HAP-1 (cell line): Measurements from ENCODE around the gene ALOX5.
A peak's percentile ranks its signal among the peaks of the same experiment; 100 is the strongest.
"Not testable (repeated sequence)": the region's sequence is repeated elsewhere in the genome, so short reads cannot be mapped to it uniquely, and the experiment has no call there.

Experiments used
- DNase-seq, 2 experiments: peaks; one replicate each; pipeline ENCODE4 v3.0.0-alpha.2; 2016 to 2020; ENCODE audit warnings: low spot score in 2 of 2
- H3K27me3 ChIP-seq: fragments of 250-450 bp; sonication (Bioruptor Pico); 2 replicates; pipeline ENCODE4 v1.5.1; 2020; ENCODE audit warnings: low read depth, mild to moderate bottlenecking, moderate library complexity
- H3K36me3 ChIP-seq: fragments of 250-450 bp; sonication (Bioruptor Pico); replicated peaks from 2 replicates; pipeline ENCODE4 v1.5.1; 2020; ENCODE audit warnings: mild to moderate bottlenecking
- H3K4me1 ChIP-seq: fragments of 250-450 bp; sonication (Bioruptor Pico); 2 replicates; pipeline ENCODE4 v1.5.1; 2020; ENCODE audit warnings: mild to moderate bottlenecking
- H3K4me3 ChIP-seq: fragments of 250-450 bp; sonication (Bioruptor Pico); 2 replicates; pipeline ENCODE4 v1.5.1; 2020; ENCODE audit warnings: mild to moderate bottlenecking, moderate library complexity
- H3K9me3 ChIP-seq: fragments of 250-450 bp; sonication (Bioruptor Pico); 2 replicates; pipeline ENCODE4 v1.5.1; 2020; ENCODE audit warnings: mild to moderate bottlenecking, moderate library complexity
- in situ Hi-C: fragments of 300-500 bp; cut with MboI; formaldehyde crosslinking; loops from 3 replicates; pipeline ENCODE4 v1.14.3; 2020; ENCODE audit warnings: low sequenced_read_pairs, inconsistent platforms, mixed read lengths

Gene ALOX5

DNA sequence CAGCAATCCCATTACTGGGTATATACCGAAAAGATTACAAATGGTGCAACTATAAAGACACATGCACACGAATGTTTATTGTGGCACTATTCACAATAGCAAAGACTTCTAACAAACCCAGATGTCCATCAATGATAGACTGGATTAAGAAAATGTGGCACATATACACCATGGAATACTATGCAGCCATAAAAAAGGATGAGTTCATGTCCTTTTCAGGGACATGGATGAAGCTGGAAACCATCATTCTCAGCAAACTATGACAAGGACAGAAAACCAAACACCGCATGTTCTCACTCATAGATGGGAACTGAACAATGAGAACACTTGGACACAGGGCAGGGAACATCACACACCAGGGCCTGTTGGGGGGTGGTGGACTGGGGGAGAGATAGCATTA is 6.4 kb upstream of the ALOX5 start:
- H3K36me3 ChIP-seq, H3K27me3 ChIP-seq, H3K4me3 ChIP-seq, H3K9me3 ChIP-seq, in situ Hi-C loops, DNase-seq, H3K4me1 ChIP-seq: not testable (repeated sequence)

DNA sequence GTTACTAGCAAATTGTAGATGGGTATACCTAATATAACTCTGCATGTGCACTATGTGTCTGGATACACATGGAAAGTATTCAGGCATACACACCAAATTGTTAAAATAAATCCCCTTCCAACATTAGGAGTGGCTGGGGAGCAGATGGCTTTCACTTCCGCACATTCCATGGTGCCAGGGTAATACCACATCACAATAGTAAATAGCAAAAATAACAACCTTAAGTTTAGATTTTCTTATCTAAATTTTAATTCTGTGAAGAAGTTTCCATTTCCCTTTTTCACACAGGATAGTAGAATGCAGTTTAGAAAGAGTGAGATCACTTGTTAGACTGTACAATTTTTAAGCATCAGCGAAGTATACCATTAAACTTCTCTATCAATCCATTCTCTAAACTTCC is 5.8 kb upstream of the ALOX5 start:
- H3K9me3 ChIP-seq = no peaks in the 10 kb centered on the region
- H3K36me3 ChIP-seq = no peaks in the 10 kb centered on the region
- in situ Hi-C loops = no loop called here
- H3K4me3 ChIP-seq = no peak overlapping the region
- DNase-seq = no peak
- 0 out of 2 replicates have a peak, but pooled peaks cover 4% of the 10 kb centered on the region for H3K4me1 ChIP-seq
- H3K27me3 ChIP-seq = peaks cover 7% of the 10 kb centered on the region; the same call in 1 of the 2 replicates

DNA sequence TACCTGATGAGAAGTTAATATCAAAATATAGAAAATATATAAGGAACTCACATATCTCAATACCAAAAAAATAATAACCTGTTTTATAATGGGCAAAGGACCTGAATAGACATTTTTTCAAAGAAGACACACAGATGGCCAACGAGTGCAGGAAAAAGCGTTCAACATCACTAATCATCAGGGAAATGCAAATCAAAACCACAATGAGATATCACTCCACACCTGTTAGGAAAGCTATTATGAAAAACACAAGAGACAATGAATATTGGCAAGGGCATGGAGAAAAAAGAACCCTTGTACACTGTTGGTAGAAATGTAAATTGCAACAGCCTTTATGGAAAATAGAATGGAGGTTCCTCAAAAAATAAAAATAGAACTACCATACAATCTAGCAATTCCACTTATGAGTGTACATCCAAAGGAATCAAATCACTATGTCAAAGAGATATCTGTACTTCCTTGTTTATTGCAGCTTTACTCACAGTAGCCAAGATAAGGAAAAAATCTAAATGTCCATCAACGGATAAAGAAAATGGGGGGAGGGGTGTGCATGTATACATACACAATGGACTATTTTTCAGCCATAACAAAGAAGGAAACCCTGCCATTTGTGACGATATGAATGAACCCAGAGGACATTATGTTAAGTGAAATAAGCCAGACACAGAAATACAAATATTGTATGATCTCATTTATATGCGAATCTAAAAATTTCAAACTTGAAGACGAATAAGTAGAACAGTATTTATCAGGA is 3.6 kb upstream of the ALOX5 start:
- H3K4me3 ChIP-seq = no peak overlapping the region
- H3K27me3 ChIP-seq = peaks cover 12% of the 10 kb centered on the region
- no peaks in the 10 kb centered on the region for H3K36me3 ChIP-seq
- in situ Hi-C loops = no loop called here
- no peak for DNase-seq
- peaks cover 8% of the 10 kb centered on the region for H3K4me1 ChIP-seq
- no peaks in the 10 kb centered on the region for H3K9me3 ChIP-seq

DNA sequence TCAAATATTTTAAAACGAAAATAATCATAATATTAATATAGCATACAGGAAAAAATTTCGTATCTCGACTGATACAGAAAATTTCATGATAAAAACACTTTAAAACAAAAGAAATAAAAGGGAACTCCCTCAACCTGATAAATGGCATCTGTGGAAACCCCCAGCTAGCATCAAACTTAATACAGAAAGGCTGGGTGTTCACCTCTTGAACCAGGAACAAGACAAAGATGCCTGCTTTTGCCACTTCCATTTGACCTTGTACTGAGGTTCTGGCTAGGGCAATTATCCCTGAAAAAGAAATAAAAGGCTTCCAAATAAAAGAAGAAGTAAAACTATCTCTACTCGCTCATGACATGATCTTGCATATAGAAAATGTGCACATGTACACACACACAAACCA is 2.5 kb upstream of the ALOX5 start:
- no peak for DNase-seq
- H3K4me3 ChIP-seq = no peak overlapping the region
- peaks cover 12% of the 10 kb centered on the region for H3K27me3 ChIP-seq
- H3K36me3 ChIP-seq = no peaks in the 10 kb centered on the region
- in situ Hi-C loops = no loop called here
- H3K9me3 ChIP-seq = no peaks in the 10 kb centered on the region
- H3K4me1 ChIP-seq = peaks cover 8% of the 10 kb centered on the region

DNA sequence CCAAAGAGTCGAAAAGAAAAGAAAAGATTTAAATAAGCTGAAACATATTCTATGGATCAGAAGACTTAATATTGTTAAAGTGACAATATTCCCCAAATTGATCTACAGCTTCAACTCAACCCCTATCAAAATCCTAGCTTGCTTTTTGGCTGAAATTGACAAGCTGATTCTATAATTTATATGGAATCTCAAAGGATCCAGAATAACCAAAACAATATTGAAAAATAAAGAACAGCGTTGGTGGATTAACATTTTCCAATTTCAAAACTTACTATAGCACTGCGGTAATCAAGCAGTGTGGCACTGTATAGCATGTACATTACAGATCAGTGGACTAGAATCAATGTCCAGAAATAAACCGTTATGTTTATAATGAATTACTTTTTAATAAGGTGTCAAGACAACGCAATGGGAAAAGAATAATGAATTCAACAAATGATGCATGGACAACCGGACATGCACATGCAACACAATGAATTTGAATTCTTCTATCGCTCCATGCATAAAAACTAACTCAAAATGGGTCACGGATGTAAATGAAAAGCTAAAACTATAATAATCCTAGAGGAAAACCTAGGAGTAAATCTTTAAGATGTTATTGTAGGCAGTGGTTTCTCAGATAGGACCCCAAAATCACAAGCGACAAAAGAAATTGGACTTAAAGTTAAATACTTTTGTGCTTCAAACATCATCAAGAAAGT is 1.6 kb upstream of the ALOX5 start:
- H3K4me1 ChIP-seq = peaks cover 8% of the 10 kb centered on the region
- H3K36me3 ChIP-seq = no peaks in the 10 kb centered on the region
- H3K9me3 ChIP-seq = no peaks in the 10 kb centered on the region
- H3K4me3 ChIP-seq = no peak overlapping the region
- in situ Hi-C loops = no loop called here
- no peak for DNase-seq
- H3K27me3 ChIP-seq = peaks cover 12% of the 10 kb centered on the region

DNA sequence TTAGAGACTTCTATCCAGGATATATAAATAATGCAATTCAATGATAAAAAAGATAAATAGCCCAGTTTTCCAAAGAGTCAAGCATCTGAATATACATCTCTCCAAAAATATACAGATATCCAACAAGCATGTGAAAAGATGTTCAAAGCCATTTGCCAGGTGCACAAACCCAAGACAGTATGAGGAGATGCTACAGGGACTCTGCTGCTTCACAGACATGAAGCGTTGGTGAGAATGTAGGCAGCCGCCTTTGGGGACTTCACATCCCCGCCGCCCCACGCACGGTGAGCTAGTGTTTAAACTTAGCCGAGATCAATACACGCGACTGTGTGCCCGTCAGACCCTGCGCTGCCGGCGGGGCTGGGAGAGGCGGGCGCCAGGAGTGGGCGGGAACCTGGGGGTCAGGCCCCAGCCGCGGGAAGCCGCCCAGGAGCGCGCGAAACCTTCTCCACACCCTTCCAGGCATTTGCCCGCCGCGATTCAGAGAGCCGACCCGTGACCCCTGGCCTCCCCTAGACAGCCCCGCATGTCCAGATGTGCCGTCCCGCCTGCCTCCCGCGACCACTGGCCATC is 927 bp upstream of the ALOX5 start:
- Histone ChIP-seq H3K9me3 (no peaks in the 10 kb centered on the region), H3K4me1 (peaks cover 8% of the 10 kb centered on the region), H3K36me3 (no peaks in the 10 kb centered on the region), H3K4me3 (peak overlapping the region; percentile 33), H3K27me3 (peaks cover 12% of the 10 kb centered on the region)
- peak; percentile 13 to 64 for DNase-seq
- in situ Hi-C loops = no loop called here

DNA sequence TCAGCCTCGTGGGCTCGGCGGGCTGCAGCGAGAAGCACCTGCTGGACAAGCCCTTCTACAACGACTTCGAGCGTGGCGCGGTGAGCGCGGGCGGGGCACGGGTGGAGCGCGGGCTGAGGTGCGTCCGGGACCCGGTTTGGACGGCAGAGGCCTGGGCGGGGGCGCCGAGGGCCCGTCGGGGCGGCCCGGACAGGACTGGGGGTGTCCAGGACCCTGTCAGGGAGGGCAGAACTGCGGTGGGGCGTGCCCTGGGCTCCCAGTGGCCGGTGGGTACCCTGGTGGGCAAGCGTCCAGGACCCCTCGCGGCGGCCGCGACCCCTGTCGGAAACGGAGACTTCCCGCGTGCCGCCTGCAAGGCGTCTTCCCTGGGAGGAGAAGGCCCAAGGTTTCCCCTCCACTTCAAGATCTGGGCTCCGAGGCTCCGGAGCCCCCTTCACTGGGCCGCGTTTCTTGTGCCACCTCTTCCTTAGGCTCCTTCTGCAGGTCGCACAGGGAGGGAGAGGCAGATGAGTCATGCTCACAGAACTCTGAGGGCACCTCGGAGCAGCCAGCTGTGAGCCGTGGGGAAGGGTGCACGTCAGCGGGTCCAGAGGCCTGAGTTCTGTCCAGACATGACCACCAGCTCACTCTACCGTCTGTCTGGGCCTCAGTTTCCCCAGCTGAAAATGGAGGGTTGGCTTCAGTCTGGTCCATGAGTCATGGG is 485 bp downstream of the ALOX5 start:
- peaks cover 8% of the 10 kb centered on the region for H3K4me1 ChIP-seq
- no peaks in the 10 kb centered on the region for H3K9me3 ChIP-seq
- no peaks in the 10 kb centered on the region for H3K36me3 ChIP-seq
- peaks cover 10% of the 10 kb centered on the region for H3K27me3 ChIP-seq
- in situ Hi-C loops = no loop called here
- peak overlapping the region; percentile 33 for H3K4me3 ChIP-seq
- DNase-seq = no peak

DNA sequence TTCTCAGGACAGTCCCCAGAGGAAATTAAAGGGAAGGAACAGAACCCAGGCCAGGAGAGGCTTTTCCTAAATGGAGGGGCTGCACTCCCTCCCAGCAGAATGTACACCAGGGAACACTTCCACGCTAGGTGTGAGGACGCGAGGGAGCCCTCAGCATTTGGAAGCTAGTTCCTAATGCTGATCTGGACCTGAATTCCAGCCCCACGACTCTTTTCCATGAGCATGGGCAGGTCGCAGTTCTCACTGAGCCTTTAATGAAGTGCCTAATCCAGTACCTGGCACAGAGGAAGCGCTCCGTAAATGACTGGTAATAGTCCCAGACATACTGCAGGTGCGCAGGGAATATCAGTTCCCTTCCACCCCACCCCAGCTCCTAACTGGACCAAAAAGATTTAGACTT is 1.1 kb downstream of the ALOX5 start:
- DNase-seq = no peak
- Histone ChIP-seq H3K9me3 (no peaks in the 10 kb centered on the region), H3K36me3 (no peaks in the 10 kb centered on the region), H3K27me3 (peaks cover 10% of the 10 kb centered on the region), H3K4me1 (peaks cover 8% of the 10 kb centered on the region), H3K4me3 (no peak overlapping the region)
- in situ Hi-C loops = no loop called here

DNA sequence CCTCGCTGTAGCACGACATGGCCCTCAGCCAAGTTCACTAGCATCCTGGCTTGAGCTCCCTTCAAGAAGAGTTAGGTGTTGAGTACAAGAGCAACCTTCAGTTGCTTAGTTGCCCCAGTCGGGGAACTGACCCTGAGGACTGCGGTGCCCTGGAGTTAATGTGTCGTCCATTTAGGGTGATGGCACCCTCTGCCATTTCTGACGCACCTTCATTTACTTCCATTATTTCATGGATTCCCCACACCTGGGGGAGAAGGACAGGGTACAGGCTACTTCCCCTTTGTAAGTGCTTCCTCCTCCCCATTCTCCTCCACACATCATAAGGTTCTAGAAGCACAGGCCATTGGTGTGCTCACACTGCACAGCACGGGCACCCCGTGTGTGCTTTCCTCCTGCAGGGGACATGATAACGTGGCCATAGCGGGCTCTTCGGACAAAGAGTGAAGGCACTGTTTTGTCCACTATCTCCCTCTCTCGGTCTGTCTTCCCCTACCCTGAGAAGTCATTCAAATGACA is 1.8 kb downstream of the ALOX5 start:
- H3K4me3 ChIP-seq = no peak overlapping the region
- peaks cover 10% of the 10 kb centered on the region for H3K27me3 ChIP-seq
- no peaks in the 10 kb centered on the region for H3K9me3 ChIP-seq
- H3K4me1 ChIP-seq = peaks cover 3% of the 10 kb centered on the region
- H3K36me3 ChIP-seq = no peaks in the 10 kb centered on the region
- in situ Hi-C loops = no loop called here
- no peak for DNase-seq

DNA sequence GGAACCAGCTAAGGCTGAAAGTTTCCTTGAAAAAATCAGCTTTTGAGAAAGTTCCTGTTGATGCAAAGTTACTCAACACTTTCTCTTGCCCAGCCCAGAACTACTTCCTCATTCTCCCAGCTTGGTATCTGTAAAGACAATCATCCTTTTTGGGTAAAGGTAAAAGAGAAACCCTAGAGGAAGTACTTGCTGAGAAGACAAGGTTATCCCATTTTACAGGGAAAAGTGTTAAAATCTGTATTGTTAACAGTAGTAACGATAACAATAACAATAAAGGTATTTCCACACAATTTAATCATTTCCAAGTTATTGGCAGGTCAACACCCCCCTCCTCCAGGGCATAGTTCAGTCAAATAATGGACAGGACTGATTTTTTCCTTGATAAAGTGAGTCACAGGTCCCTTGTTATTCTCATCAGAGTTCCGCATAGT is 2.4 kb downstream of the ALOX5 start:
- H3K4me1 ChIP-seq = peaks cover 3% of the 10 kb centered on the region
- no peak overlapping the region for H3K4me3 ChIP-seq
- DNase-seq = no peak
- H3K36me3 ChIP-seq = no peaks in the 10 kb centered on the region
- H3K27me3 ChIP-seq = peaks cover 10% of the 10 kb centered on the region
- no peaks in the 10 kb centered on the region for H3K9me3 ChIP-seq
- in situ Hi-C loops = no loop called here

DNA sequence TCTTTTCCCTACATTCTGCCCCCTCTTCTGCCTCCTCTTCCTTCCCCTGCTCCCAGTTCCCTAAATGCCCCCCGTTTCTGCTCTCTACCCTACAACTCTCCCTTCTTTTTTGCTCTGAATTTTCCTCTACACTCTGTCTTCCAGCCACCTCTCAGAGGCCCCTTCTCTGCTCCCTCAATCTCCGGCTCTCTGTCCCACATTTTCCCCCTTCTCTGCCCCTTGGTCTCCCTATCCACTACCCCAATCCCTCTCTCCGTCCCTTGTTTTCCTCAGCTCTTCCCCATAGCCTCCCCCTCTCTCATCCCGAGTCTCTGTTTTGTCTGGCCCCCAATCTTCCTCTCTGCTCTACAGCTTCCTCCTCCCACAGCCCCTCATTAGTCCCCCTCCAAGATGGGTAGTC is 3.3 kb downstream of the ALOX5 start:
- H3K9me3 ChIP-seq = no peaks in the 10 kb centered on the region
- H3K27me3 ChIP-seq = peaks cover 7% of the 10 kb centered on the region
- no peaks in the 10 kb centered on the region for H3K36me3 ChIP-seq
- H3K4me3 ChIP-seq = no peak overlapping the region
- DNase-seq = no peak
- in situ Hi-C loops = no loop called here
- peaks cover 3% of the 10 kb centered on the region for H3K4me1 ChIP-seq

DNA sequence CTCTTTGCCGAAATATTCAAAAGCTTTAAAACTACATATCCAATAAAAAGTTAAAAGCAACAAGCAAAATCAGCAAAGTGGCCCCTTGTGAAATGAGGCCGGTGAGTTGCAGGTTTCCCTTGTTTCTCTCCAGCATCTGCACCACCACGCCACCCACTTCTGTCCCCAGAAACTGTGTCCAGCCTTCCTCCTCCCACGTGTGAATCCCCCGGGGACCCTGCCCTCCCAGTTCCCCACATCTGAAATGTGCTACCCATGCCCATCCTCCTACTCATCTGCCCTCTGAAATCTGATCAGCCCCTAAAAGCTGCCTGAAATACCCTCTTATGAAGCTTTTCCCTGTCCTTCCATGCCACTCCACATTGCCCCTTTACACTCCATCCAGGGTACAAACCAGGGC is 3.8 kb downstream of the ALOX5 start:
- Histone ChIP-seq H3K27me3 (peaks cover 5% of the 10 kb centered on the region), H3K4me1 (peaks cover 3% of the 10 kb centered on the region), H3K36me3 (no peaks in the 10 kb centered on the region), H3K4me3 (no peak overlapping the region), H3K9me3 (no peaks in the 10 kb centered on the region)
- no peak for DNase-seq
- in situ Hi-C loops = no loop called here

DNA sequence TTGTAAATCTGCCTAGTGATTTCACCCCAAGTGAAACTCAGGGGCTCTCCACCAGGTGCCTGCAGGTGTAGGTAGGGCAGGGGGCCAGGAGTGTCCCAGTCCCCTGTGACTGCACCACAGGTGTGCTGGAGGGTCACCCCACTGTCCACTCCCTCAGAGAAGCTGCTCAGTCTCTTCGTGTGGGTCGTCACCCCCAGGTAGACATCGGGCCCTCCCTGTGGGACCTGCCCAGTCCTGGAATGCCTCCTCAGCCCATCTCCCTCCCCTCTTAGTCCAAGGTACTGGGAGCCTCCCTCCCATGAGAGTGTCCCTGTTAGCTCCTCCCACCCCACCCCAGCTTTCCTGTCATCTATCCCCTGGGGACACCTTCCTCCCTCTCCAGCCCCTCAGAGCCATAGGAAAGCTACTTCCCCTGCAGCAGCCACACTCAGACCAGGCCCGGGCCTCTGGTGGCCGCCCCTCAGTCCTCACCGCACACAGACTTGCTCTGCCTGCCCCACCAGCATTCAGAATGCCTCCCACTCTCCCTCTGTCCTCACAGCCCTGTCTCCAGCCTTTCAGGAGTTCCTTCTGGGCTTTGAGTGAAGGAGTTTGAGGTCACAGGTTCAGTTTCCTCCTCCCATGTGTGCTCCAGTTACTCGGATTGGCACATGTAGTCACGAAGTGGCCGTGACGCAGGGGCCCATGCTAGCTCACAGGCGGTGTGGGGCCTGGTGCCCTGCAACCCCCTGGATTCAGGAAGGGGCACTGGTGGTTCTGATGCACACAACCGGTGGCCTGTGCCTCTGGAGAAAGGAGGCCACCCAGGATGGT is 5.1 kb downstream of the ALOX5 start:
- Histone ChIP-seq H3K4me3 (no peak overlapping the region), H3K36me3 (no peaks in the 10 kb centered on the region), H3K9me3 (no peaks in the 10 kb centered on the region), H3K27me3 (peaks cover 2% of the 10 kb centered on the region; the same call in 1 of the 2 replicates), H3K4me1 (no peaks in the 10 kb centered on the region; the same call in 1 of the 2 replicates)
- in situ Hi-C loops = no loop called here
- no peak for DNase-seq
